CD8-positive, alpha-beta memory T cell (primary cell): ENCODE measurements around the gene NPLOC4. TPM values are rescaled to one million over a fixed set of nuclear protein-coding genes. Genes with fewer than 3 reads are reported as not detected.

Experiments used
- CTCF ChIA-PET: fragments of 350-600 bp; sonication (Branson Sonifier 250); formaldehyde crosslinking; loops from one replicate; lab custom pipeline; 2021; ENCODE audit warnings: antibody characterized with exemption; lab: Charles Lee
- POLR2A ChIA-PET: fragments of 350-600 bp; sonication (Branson Sonifier 250); formaldehyde crosslinking; loops from one replicate; lab custom pipeline; 2021; ENCODE audit warnings: antibody characterized with exemption; lab: Charles Lee
- DNase-seq, 5 donors: peaks; one replicate each; pipeline versions ENCODE4 v3.0.0 to v3.0.0-alpha.2; 2020 to 2022; ENCODE audit warnings: mixed read lengths in 1 of 5
- H3K27ac ChIP-seq: one replicate; pipeline ENCODE4 v1.7.0; 2013; ENCODE audit warnings: low read depth, mild to moderate bottlenecking, low read length, moderate library complexity
- H3K27me3 ChIP-seq: 2 replicates; pipeline ENCODE4 v1.7.0; 2013; ENCODE audit warnings: low read length, mild to moderate bottlenecking; ENCODE audit not compliant: insufficient read depth, poor library complexity, severe bottlenecking
- H3K36me3 ChIP-seq: 2 replicates; pipeline ENCODE4 v1.7.0; 2013; ENCODE audit warnings: mild to moderate bottlenecking, low read length, moderate library complexity; ENCODE audit not compliant: insufficient read depth
- H3K4me1 ChIP-seq: 2 replicates; pipeline ENCODE4 v1.7.0; 2013; ENCODE audit warnings: mild to moderate bottlenecking, low read length, moderate library complexity; ENCODE audit not compliant: insufficient read depth
- H3K4me3 ChIP-seq: 2 replicates; pipeline ENCODE4 v1.7.0; 2013; ENCODE audit warnings: mild to moderate bottlenecking, low read length
- H3K9me3 ChIP-seq: 2 replicates; pipeline ENCODE4 v1.7.0; 2013; ENCODE audit warnings: mild to moderate bottlenecking, low read length
- H3K27ac Mint-ChIP-seq, 8 donors: one replicate each; pipeline ENCODE4 v1.8.0; 2020 to 2021; ENCODE audit warnings: mixed read lengths in 8 of 8, mild to moderate bottlenecking in 6 of 8, inconsistent platforms in 3 of 8, moderate library complexity in 3 of 8
- H3K27me3 Mint-ChIP-seq, 2 donors: one replicate each; pipeline ENCODE4 v1.8.0; 2020 to 2021; ENCODE audit warnings: mixed read lengths in 2 of 2, mild to moderate bottlenecking in 1 of 2, moderate library complexity in 1 of 2
- H3K36me3 Mint-ChIP-seq, 3 donors: one replicate each; pipeline ENCODE4 v1.8.0; 2020 to 2021; ENCODE audit warnings: mixed read lengths in 3 of 3, inconsistent platforms in 1 of 3, mild to moderate bottlenecking in 1 of 3
- H3K4me1 Mint-ChIP-seq, 3 donors: one replicate each; pipeline ENCODE4 v1.8.0; 2020 to 2021; ENCODE audit warnings: mixed read lengths in 3 of 3, inconsistent platforms in 1 of 3, mild to moderate bottlenecking in 1 of 3
- H3K4me3 Mint-ChIP-seq, 7 donors: one replicate each; pipeline ENCODE4 v1.8.0; 2020 to 2021; ENCODE audit warnings: mixed read lengths in 7 of 7, mild to moderate bottlenecking in 6 of 7, moderate library complexity in 4 of 7, inconsistent platforms in 2 of 7
- H3K9me3 Mint-ChIP-seq, 5 donors: one replicate each; pipeline ENCODE4 v1.8.0; 2020 to 2022; ENCODE audit warnings: mixed read lengths in 5 of 5, mild to moderate bottlenecking in 3 of 5, moderate library complexity in 2 of 5, inconsistent platforms in 1 of 5
- polyA plus RNA-seq: library from polyadenylated mRNA; unstranded; fragments of 300-500 nt; fragmentation: Illumina TruSeq; gene quantifications from one replicate; pipeline ENCODE4 v1.2.3, GENCODE V29; 2021
- total RNA-seq, 2 experiments: library from RNA; stranded (reverse); gene quantifications; one replicate each; pipeline ENCODE4 v1.2.3, GENCODE V29; 2021

The NPLOC4 gene
- total and polyA plus RNA-seq, 3 experiments from 2014 or later: 63.1 to 126 (median 125) TPM

DNA sequence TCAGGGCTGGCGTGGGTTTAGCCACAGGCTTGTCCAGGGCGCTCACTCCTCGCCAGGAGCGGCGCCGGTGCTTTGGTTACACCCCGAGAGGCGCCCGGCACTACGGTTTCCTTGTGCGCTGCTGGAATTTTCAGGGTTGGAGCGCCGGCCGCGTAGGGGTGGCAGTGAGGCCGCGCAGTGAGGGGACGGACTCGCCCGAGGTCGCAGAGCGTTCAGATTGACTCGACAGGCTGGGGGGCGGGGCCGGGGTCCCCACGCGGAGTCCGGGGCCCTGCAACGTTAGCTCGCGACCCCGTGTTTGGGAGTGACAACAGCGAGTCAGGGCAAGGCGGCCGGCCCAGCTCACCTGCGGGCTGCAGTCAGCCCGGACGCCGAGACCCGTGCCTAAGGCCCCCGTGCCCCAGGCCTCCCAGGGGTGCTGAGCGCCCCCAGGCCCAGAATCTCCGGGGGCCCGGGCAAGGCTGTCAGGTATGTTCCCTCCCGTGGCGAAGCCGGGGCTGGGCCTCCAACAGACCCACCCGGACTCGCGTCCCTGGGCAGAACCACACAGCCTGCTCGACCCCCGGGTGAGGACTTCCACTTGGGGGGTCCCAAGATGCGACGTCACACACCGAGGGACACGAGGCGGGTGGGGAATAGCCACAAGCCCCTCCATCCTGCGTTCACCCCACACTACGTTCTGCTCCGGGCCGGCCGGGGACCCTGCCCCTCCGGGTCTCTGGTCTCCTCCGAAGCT, 123.0 kb downstream of the NPLOC4 start:
- peak overlapping the region; percentile 78 to 96 (median 90) for H3K27ac Mint-ChIP-seq
- Histone ChIP-seq H3K27ac (peak overlapping the region; percentile 67), H3K36me3 (peaks cover 30% of the 10 kb centered on the region), H3K9me3 (no peaks in the 10 kb centered on the region), H3K4me1 (peaks cover 42% of the 10 kb centered on the region), H3K27me3 (no peaks in the 10 kb centered on the region), H3K4me3 (peak overlapping the region; percentile 71)
- H3K9me3 Mint-ChIP-seq: peaks cover 0 to 1% (median 0%) of the 10 kb centered on the region in 5 donors
- peaks cover 44 to 74% (median 52%) of the 10 kb centered on the region in 3 donors for H3K4me1 Mint-ChIP-seq
- H3K36me3 Mint-ChIP-seq: peaks cover 28 to 35% (median 31%) of the 10 kb centered on the region in 3 donors
- peaks cover 0 to 15% of the 10 kb centered on the region in 2 donors for H3K27me3 Mint-ChIP-seq
- peak overlapping the region; percentile 87 to 97 (median 89) for H3K4me3 Mint-ChIP-seq
- CTCF ChIA-PET: interaction anchor here (0.8 kb wide), 1 partner anchor 222 kb away, joined by 3 read pairs; no protein-coding TSS in a partner anchor
- DNase-seq: peak in 4 of 5 donors; percentile 25 to 60 (median 38)
- POLR2A ChIA-PET: interaction anchor here (1.2 to 2.0 kb wide), 5 partner anchors 29 to 291 kb away, joined by 3 to 9 read pairs (median 6); partner anchors contain the start of genes CEP131, FAAP100, NDUFAF8 and TEPSIN

DNA sequence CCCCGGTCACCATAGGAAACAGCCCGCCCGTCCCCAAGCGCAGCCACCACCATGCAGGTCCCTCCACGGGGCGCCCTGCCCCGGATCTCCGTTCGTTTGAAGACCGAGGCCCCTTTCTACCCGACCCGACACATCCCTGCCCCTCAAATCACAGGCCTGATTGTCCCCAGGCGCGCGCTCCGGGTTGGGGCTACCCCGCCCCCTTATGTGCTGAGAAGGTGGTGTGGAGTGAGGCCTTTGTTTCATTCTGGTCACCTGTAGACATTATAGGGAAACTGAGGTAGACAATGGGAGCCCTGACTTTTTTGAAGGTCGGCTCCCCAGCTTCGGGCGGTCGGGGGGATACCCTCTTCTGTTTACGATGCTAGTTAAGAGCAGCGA, 123.5 kb downstream of the NPLOC4 start:
- H3K27me3 ChIP-seq: no peaks in the 10 kb centered on the region
- peak overlapping the region; percentile 78 to 96 (median 90) for H3K27ac Mint-ChIP-seq
- peak overlapping the region; percentile 87 to 97 (median 89) for H3K4me3 Mint-ChIP-seq
- peaks cover 0 to 15% of the 10 kb centered on the region in 2 donors for H3K27me3 Mint-ChIP-seq
- H3K27ac ChIP-seq: peak overlapping the region; percentile 67
- POLR2A ChIA-PET: interaction anchor here (1.2 to 2.0 kb wide), 5 partner anchors 29 to 290 kb away, joined by 3 to 9 read pairs (median 6); partner anchors contain the start of genes CEP131, FAAP100, NDUFAF8 and TEPSIN
- peaks cover 33% of the 10 kb centered on the region for H3K36me3 ChIP-seq
- CTCF ChIA-PET: interaction anchor here (0.8 kb wide), 1 partner anchor 221 kb away, joined by 3 read pairs; no protein-coding TSS in a partner anchor
- H3K9me3 ChIP-seq: no peaks in the 10 kb centered on the region
- peaks cover 42% of the 10 kb centered on the region for H3K4me1 ChIP-seq
- DNase-seq: peak; percentile 49 to 75 (median 62)
- peaks cover 0 to 1% (median 0%) of the 10 kb centered on the region in 5 donors for H3K9me3 Mint-ChIP-seq
- peaks cover 49 to 74% (median 56%) of the 10 kb centered on the region in 3 donors for H3K4me1 Mint-ChIP-seq
- peak overlapping the region; percentile 71 for H3K4me3 ChIP-seq
- peaks cover 30 to 40% (median 32%) of the 10 kb centered on the region in 3 donors for H3K36me3 Mint-ChIP-seq

DNA sequence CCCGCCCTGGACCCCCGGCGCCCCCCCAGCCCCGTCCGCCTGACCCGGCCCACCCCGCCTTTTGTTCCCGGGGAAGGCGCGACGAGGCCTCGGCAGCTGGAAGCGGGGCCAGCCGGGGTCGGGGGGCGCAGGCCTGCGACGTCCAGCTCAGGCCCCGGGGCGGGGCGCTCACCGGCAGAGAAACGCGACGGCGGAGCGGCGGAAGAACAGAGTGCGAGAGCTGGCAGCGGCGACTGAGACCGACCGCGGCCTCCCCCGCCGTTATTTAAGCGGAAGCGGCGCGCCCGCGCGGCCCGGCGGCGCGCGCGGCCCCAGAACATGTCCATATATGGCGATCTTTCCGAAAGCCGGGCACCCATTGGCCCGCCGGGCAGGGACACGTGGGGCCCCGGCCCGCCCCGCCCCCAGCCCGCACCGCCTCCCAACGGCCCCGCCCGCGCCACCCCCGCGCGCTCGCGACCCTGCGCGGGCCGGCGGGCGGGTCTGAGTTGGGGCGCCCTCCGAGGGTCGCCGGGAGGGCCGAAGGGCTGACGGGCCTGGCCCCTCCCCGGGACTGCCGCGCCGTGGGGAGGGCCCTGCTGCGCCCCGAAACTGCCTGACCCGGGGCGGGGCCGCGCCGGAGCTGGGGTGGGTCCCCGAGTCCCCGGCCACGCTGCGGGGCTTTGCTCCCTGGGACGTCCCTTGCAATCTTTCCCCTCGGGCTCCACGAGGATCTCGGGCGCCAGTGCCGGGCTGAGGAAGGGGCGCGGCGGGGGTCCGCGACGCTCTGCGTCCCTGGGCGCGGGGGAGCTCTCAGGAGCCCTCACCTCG, 124.1 kb downstream of the NPLOC4 start, which contains the start of gene ACTG1:
TSS of gene ACTG1 (minus strand) at position 238 of the 810 bp plus-strand sequence. CDS start 445 bp downstream, outside the sequence.
- POLR2A ChIA-PET: interaction anchor here (0.5 to 2.0 kb wide), 6 partner anchors 28 to 276 kb away, joined by 3 to 9 read pairs (median 6); partner anchors contain the start of genes FAAP100, NDUFAF8 and TEPSIN
- Histone ChIP-seq H3K27ac (peak within 1 kb of the TSS; percentile 85), H3K9me3 (no peaks in the 10 kb centered on the region), H3K4me1 (peaks cover 36% of the 10 kb centered on the region), H3K36me3 (peaks cover 33% of the 10 kb centered on the region), H3K27me3 (no peaks in the 10 kb centered on the region), H3K4me3 (peak within 1 kb of the TSS; percentile 92)
- CTCF ChIA-PET: no interaction called here
- Mint-ChIP-seq H3K9me3 (peaks cover 0 to 1% (median 0%) of the 10 kb centered on the region in 5 donors), H3K36me3 (peaks cover 30 to 42% (median 32%) of the 10 kb centered on the region in 3 donors), H3K27ac (peak within 1 kb of the TSS; percentile 92 to 98 (median 96)), H3K4me3 (peak within 1 kb of the TSS; percentile 93 to 99 (median 98)), H3K4me1 (peaks cover 46 to 74% (median 56%) of the 10 kb centered on the region in 3 donors), H3K27me3 (peaks cover 0 to 15% of the 10 kb centered on the region in 2 donors)
- peak; percentile 85 to 95 (median 88) for DNase-seq

DNA sequence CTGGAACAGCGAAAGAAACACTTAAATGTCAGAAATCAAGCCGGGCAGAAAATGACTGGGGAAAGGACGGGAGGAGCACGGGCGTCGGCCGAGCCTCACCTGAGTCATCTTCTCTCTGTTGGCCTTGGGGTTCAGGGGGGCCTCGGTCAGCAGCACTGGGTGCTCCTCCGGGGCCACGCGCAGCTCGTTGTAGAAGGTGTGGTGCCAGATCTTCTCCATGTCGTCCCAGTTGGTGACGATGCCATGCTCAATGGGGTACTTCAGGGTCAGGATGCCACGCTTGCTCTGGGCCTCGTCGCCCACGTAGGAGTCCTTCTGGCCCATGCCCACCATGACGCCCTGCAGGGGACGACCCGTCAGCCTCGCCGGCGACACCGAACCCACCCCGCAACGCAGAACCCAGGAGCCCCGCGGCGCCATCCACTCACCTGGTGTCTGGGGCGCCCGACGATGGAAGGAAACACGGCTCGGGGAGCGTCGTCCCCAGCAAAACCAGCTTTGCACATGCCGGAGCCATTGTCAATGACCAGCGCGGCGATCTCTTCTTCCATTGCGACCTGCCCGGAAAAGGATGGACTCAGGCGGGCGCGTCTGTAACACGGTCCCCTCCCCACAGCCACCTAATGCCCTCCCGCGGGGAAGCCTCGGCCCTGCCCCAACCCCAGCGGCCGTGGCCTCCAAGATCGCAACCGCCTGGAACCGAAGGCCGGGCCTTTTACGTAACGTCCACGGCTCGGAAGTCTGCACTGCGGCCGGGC, 124.9 kb downstream of the NPLOC4 start:
- peaks cover 0 to 1% (median 0%) of the 10 kb centered on the region in 5 donors for H3K9me3 Mint-ChIP-seq
- POLR2A ChIA-PET: interaction anchor here (0.5 to 2.0 kb wide), 4 partner anchors 27 to 275 kb away, joined by 3 to 9 read pairs (median 8); partner anchors contain the start of genes FAAP100, NDUFAF8 and TEPSIN
- H3K27ac Mint-ChIP-seq: peak overlapping the region; percentile 90 to 98 (median 96)
- Histone ChIP-seq H3K27me3 (no peaks in the 10 kb centered on the region), H3K4me3 (peak overlapping the region; percentile 92), H3K27ac (peak overlapping the region; percentile 85), H3K4me1 (peaks cover 35% of the 10 kb centered on the region), H3K9me3 (no peaks in the 10 kb centered on the region), H3K36me3 (peaks cover 33% of the 10 kb centered on the region)
- peaks cover 48 to 74% (median 59%) of the 10 kb centered on the region in 3 donors for H3K4me1 Mint-ChIP-seq
- peaks cover 0 to 15% of the 10 kb centered on the region in 2 donors for H3K27me3 Mint-ChIP-seq
- peaks cover 30 to 42% (median 32%) of the 10 kb centered on the region in 3 donors for H3K36me3 Mint-ChIP-seq
- peak in 4 of 5 donors; percentile 31 to 58 (median 41) for DNase-seq
- H3K4me3 Mint-ChIP-seq: peak overlapping the region; percentile 93 to 99 (median 98)
- CTCF ChIA-PET: interaction anchor here (1.8 to 2.1 kb wide), 2 partner anchors 28 to 40 kb away, joined by 6 to 8 read pairs; partner anchors contain the start of gene FAAP100

DNA sequence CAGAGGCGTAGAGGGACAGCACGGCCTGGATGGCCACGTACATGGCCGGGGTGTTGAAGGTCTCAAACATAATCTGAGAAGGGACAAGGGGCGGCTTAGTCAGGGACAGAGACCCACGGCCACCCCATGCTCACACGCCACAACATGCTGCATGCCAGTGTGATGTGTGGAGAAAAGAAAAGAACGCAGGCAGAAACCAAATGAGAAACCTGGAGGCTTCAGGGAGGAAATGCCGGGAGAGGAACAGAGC, 125.4 kb downstream of the NPLOC4 start:
- H3K27ac ChIP-seq: peak overlapping the region; percentile 85
- DNase-seq: no peak
- H3K9me3 Mint-ChIP-seq: peaks cover 0 to 1% (median 0%) of the 10 kb centered on the region in 5 donors
- H3K27me3 ChIP-seq: no peaks in the 10 kb centered on the region
- ChIA-PET CTCF (interaction anchor here (1.8 to 2.1 kb wide), 2 partner anchors 27 to 41 kb away, joined by 6 to 8 read pairs; partner anchors contain the start of gene FAAP100), POLR2A (interaction anchor here (1.3 to 2.0 kb wide), 2 partner anchors 41 to 273 kb away, joined by 8 to 9 read pairs; partner anchors contain the start of genes FAAP100, NDUFAF8 and TEPSIN)
- peak overlapping the region; percentile 93 to 99 (median 98) for H3K4me3 Mint-ChIP-seq
- peak overlapping the region; percentile 92 for H3K4me3 ChIP-seq
- peaks cover 32% of the 10 kb centered on the region for H3K4me1 ChIP-seq
- peak overlapping the region; percentile 90 to 98 (median 96) for H3K27ac Mint-ChIP-seq
- H3K36me3 ChIP-seq: peaks cover 33% of the 10 kb centered on the region
- peaks cover 30 to 42% (median 32%) of the 10 kb centered on the region in 3 donors for H3K36me3 Mint-ChIP-seq
- peaks cover 0 to 15% of the 10 kb centered on the region in 2 donors for H3K27me3 Mint-ChIP-seq
- peaks cover 46 to 69% (median 56%) of the 10 kb centered on the region in 3 donors for H3K4me1 Mint-ChIP-seq
- no peaks in the 10 kb centered on the region for H3K9me3 ChIP-seq

DNA sequence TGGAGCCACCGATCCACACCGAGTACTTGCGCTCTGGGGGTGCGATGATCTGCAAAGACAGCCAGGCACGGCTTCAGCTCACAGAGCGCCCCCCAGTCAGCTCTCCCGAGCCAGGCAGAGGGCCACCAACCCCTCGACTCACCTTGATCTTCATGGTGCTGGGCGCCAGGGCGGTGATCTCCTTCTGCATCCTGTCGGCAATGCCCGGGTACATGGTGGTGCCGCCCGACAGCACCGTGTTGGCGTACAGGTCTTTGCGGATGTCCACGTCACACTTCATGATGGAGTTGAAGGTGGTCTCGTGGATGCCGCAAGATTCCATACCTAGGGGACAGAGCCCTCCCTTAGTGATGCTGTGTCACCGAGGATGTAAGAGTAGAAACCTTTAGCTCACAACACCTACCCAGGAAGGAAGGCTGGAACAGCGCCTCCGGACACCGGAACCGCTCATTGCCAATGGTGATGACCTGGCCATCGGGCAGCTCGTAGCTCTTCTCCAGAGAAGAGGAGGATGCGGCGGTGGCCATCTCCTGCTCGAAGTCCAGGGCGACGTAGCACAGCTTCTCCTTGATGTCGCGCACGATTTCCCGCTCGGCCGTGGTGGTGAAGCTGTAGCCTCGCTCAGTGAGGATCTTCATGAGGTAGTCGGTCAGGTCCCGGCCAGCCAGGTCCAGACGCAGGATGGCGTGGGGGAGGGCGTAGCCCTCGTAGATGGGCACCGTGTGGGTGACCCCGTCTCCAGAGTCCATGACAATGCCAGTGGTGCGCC, 125.9 kb downstream of the NPLOC4 start:
- H3K27me3 ChIP-seq: no peaks in the 10 kb centered on the region

More for the DNA sequence above, 125.9 kb downstream of the NPLOC4 start:
- CTCF ChIA-PET: interaction anchor here (1.8 to 2.1 kb wide), 2 partner anchors 27 to 41 kb away, joined by 6 to 8 read pairs; partner anchors contain the start of gene FAAP100
- peak overlapping the region; percentile 92 for H3K4me3 ChIP-seq
- peaks cover 0 to 1% (median 0%) of the 10 kb centered on the region in 5 donors for H3K9me3 Mint-ChIP-seq
- peak overlapping the region; percentile 85 for H3K27ac ChIP-seq
- peaks cover 40 to 64% (median 51%) of the 10 kb centered on the region in 3 donors for H3K4me1 Mint-ChIP-seq
- POLR2A ChIA-PET: interaction anchor here (0.8 to 1.4 kb wide), 3 partner anchors 23 to 42 kb away, joined by 3 to 8 read pairs (median 3); partner anchors contain the start of gene FAAP100
- H3K36me3 Mint-ChIP-seq: peaks cover 30 to 42% (median 32%) of the 10 kb centered on the region in 3 donors
- H3K9me3 ChIP-seq: no peaks in the 10 kb centered on the region
- peaks cover 26% of the 10 kb centered on the region for H3K4me1 ChIP-seq
- peak overlapping the region; percentile 93 to 99 (median 98) for H3K4me3 Mint-ChIP-seq
- H3K27ac Mint-ChIP-seq: peak overlapping the region; percentile 90 to 98 (median 96)
- H3K36me3 ChIP-seq: peaks cover 33% of the 10 kb centered on the region
- H3K27me3 Mint-ChIP-seq: peaks cover 0 to 15% of the 10 kb centered on the region in 2 donors
- peak in 4 of 5 donors; percentile 28 to 70 (median 58) for DNase-seq
